SK-N-SH treated with all-trans-retinoic acid at 6 μM for 48 hours (cell line): ENCODE results near the gene MYBPC1.

Experiments
- ATAC-seq: fragments of 200-7000 bp; cut with Tn5 transposase; 3 replicates; pipeline ENCODE4 v1.9.1; 2020; ENCODE audit warnings: mild to moderate bottlenecking, moderate library complexity
- ARNTL ChIP-seq: fragments of 450-650 bp; formaldehyde crosslinking; IDR thresholded peaks from 2 replicates; pipeline ENCODE4 v1.5.0; 2020; ENCODE audit warnings: low read depth, mild to moderate bottlenecking, moderate library complexity, borderline replicate concordance
- BACH2 ChIP-seq: fragments of 250-450 bp; sonication (Bioruptor Pico); IDR thresholded peaks from 2 replicates; pipeline ENCODE4 v1.9.0; 2021; ENCODE audit warnings: mild to moderate bottlenecking, borderline replicate concordance
- CSDC2 ChIP-seq: fragments of 250-450 bp; sonication (Bioruptor Pico); IDR thresholded peaks from 2 replicates; pipeline ENCODE4 v1.5.0; 2020; ENCODE audit warnings: mild to moderate bottlenecking, moderate library complexity
- GLIS3 ChIP-seq: fragments of 250-450 bp; sonication (Bioruptor Pico); IDR thresholded peaks from 2 replicates; pipeline ENCODE4 v1.5.0; 2020; ENCODE audit warnings: mild to moderate bottlenecking, moderate library complexity
- ISL1 ChIP-seq: fragments of 250-450 bp; sonication (Bioruptor Pico); IDR thresholded peaks from 2 replicates; pipeline ENCODE4 v2.1.2; 2022; ENCODE audit warnings: mild to moderate bottlenecking, moderate library complexity
- OSR1 ChIP-seq: fragments of 250-450 bp; sonication (Bioruptor Pico); IDR thresholded peaks from 2 replicates; pipeline ENCODE4 v1.8.0; 2022; ENCODE audit warnings: moderate library complexity, mild to moderate bottlenecking, inconsistent platforms
- PPARA ChIP-seq: fragments of 250-450 bp; sonication (Bioruptor Pico); IDR thresholded peaks from 2 replicates; pipeline ENCODE4 v1.5.0; 2020; ENCODE audit warnings: mild to moderate bottlenecking, borderline replicate concordance
- SNAI2 ChIP-seq: fragments of 250-450 bp; sonication (Bioruptor Pico); IDR thresholded peaks from 2 replicates; pipeline ENCODE4 v1.5.0; 2020; ENCODE audit warnings: mild to moderate bottlenecking, moderate library complexity
- TCF4 ChIP-seq: fragments of 250-450 bp; sonication (Bioruptor Pico); IDR thresholded peaks from 2 replicates; pipeline ENCODE4 v1.8.0; 2021; ENCODE audit warnings: mild to moderate bottlenecking, moderate library complexity, borderline replicate concordance
- TOX ChIP-seq: fragments of 250-450 bp; sonication (Bioruptor Pico); IDR thresholded peaks from 2 replicates; pipeline ENCODE4 v1.8.0; 2021; ENCODE audit warnings: mild to moderate bottlenecking, moderate library complexity, borderline replicate concordance
- ZC3H10 ChIP-seq: fragments of 250-450 bp; sonication (Bioruptor Pico); IDR thresholded peaks from 2 replicates; pipeline ENCODE4 v1.5.1; 2021; ENCODE audit warnings: mild to moderate bottlenecking, moderate library complexity
- ZFP3 ChIP-seq: fragments of 250-450 bp; sonication (Bioruptor Pico); IDR thresholded peaks from 2 replicates; pipeline ENCODE4 v1.5.0; 2020; ENCODE audit warnings: mild to moderate bottlenecking, moderate library complexity
- ZFP30 ChIP-seq: fragments of 450-650 bp; formaldehyde crosslinking; IDR thresholded peaks from 2 replicates; pipeline ENCODE4 v1.5.0; 2022; ENCODE audit warnings: mild to moderate bottlenecking, moderate library complexity
- ZNF565 ChIP-seq: fragments of 450-650 bp; formaldehyde crosslinking; conservative IDR thresholded peaks from 2 replicates; pipeline ENCODE4 v1.5.0; 2020; ENCODE audit warnings: low read depth, mild to moderate bottlenecking, moderate library complexity
- ZNF70 ChIP-seq: fragments of 450-650 bp; formaldehyde crosslinking; IDR thresholded peaks from 2 replicates; pipeline ENCODE4 v1.5.0; 2020; ENCODE audit warnings: mild to moderate bottlenecking, moderate library complexity
- ZNF8 ChIP-seq: fragments of 450-650 bp; formaldehyde crosslinking; IDR thresholded peaks from 2 replicates; pipeline ENCODE4 v1.5.0; 2020; ENCODE audit warnings: mild to moderate bottlenecking, moderate library complexity
- TF ChIP-seq, protein P1 (sequence below): fragments of 250-450 bp; sonication (Bioruptor Pico); IDR thresholded peaks from 2 replicates; pipeline ENCODE4 v1.8.0; 2021; ENCODE audit warnings: low read depth, mild to moderate bottlenecking, moderate library complexity, borderline replicate concordance
- TF ChIP-seq, protein P2 (sequence below): fragments of 250-450 bp; sonication (Bioruptor Pico); IDR thresholded peaks from 2 replicates; pipeline ENCODE4 v1.5.0; 2020; ENCODE audit warnings: mild to moderate bottlenecking, moderate library complexity
- TF ChIP-seq, protein P3 (sequence below): fragments of 250-450 bp; sonication (Bioruptor Pico); IDR thresholded peaks from 2 replicates; pipeline ENCODE4 v1.5.1; 2020; ENCODE audit warnings: low read depth, mild to moderate bottlenecking, moderate library complexity
- TF ChIP-seq, protein P4 (sequence below): fragments of 250-450 bp; sonication (Bioruptor Pico); IDR thresholded peaks from 2 replicates; pipeline ENCODE4 v1.5.1; 2021; ENCODE audit warnings: mild to moderate bottlenecking, moderate library complexity
- TF ChIP-seq, protein P5 (sequence below): fragments of 250-450 bp; sonication (Bioruptor Pico); IDR thresholded peaks from 2 replicates; pipeline ENCODE4 v1.8.0; 2020; ENCODE audit warnings: mild to moderate bottlenecking, moderate library complexity, borderline replicate concordance

Gene MYBPC1

DNA sequence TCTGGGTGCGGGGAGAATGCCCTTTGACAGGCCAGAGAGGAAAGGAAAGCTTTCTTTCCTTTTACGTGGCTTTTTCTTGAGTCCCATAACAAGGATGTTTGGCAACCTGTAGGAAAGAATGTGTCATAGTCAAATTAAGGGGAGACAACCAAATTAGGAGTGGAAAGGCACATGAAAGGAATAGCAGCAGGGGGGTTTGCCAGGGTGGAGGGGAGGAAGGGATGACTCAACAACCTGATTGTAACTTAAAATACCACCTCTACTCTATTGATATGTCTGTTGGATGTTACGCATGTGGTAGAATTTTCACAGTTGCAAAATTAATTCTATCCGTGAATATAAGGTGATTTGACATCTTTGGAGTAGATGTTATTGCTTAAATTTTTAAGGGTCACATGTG, 28.5 kb upstream of the MYBPC1 start (continued):
- TF ChIP-seq, protein P1, sequence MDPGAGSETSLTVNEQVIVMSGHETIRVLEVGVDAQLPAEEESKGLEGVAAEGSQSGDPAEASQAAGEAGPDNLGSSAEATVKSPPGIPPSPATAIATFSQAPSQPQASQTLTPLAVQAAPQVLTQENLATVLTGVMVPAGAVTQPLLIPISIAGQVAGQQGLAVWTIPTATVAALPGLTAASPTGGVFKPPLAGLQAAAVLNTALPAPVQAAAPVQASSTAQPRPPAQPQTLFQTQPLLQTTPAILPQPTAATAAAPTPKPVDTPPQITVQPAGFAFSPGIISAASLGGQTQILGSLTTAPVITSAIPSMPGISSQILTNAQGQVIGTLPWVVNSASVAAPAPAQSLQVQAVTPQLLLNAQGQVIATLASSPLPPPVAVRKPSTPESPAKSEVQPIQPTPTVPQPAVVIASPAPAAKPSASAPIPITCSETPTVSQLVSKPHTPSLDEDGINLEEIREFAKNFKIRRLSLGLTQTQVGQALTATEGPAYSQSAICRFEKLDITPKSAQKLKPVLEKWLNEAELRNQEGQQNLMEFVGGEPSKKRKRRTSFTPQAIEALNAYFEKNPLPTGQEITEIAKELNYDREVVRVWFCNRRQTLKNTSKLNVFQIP (CRISPR knock-in tag), result no peak
- no peak for TF ChIP-seq TOX (CRISPR knock-in tag)
- no peak for TF ChIP-seq PPARA (CRISPR knock-in tag)
- no peak for TF ChIP-seq ZNF8 (CRISPR knock-in tag)
- no peak for TF ChIP-seq ARNTL (CRISPR knock-in tag)
- TF ChIP-seq GLIS3, result no peak
- TF ChIP-seq ISL1 (CRISPR knock-in tag), result no peak
- TF ChIP-seq, protein P2, sequence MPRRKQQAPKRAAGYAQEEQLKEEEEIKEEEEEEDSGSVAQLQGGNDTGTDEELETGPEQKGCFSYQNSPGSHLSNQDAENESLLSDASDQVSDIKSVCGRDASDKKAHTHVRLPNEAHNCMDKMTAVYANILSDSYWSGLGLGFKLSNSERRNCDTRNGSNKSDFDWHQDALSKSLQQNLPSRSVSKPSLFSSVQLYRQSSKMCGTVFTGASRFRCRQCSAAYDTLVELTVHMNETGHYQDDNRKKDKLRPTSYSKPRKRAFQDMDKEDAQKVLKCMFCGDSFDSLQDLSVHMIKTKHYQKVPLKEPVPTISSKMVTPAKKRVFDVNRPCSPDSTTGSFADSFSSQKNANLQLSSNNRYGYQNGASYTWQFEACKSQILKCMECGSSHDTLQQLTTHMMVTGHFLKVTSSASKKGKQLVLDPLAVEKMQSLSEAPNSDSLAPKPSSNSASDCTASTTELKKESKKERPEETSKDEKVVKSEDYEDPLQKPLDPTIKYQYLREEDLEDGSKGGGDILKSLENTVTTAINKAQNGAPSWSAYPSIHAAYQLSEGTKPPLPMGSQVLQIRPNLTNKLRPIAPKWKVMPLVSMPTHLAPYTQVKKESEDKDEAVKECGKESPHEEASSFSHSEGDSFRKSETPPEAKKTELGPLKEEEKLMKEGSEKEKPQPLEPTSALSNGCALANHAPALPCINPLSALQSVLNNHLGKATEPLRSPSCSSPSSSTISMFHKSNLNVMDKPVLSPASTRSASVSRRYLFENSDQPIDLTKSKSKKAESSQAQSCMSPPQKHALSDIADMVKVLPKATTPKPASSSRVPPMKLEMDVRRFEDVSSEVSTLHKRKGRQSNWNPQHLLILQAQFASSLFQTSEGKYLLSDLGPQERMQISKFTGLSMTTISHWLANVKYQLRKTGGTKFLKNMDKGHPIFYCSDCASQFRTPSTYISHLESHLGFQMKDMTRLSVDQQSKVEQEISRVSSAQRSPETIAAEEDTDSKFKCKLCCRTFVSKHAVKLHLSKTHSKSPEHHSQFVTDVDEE, result no peak
- no peak for TF ChIP-seq BACH2 (CRISPR knock-in tag)
- TF ChIP-seq ZC3H10 (CRISPR knock-in tag), result no peak

DNA sequence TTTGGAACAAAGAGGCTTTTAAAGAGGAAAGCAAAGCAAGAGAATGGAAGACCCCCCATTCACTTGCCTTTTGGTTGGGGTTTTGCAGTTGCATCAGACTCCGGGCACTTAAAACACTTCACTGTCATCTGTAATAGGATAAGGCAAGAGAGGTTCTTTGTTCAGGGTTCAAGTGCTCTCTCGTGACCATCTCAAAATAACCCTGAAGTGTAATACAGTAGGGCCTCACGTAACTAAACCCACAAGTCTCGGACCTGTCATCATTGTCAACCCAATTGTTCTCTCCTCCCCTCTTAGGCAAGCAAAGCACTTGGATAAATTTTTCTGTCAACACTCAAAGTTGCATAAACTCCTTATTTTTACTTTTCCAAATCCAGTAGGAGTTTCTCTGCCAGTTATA, 26.9 kb upstream of the MYBPC1 start:
- ATAC-seq, result no peak
- TF ChIP-seq, protein P3, sequence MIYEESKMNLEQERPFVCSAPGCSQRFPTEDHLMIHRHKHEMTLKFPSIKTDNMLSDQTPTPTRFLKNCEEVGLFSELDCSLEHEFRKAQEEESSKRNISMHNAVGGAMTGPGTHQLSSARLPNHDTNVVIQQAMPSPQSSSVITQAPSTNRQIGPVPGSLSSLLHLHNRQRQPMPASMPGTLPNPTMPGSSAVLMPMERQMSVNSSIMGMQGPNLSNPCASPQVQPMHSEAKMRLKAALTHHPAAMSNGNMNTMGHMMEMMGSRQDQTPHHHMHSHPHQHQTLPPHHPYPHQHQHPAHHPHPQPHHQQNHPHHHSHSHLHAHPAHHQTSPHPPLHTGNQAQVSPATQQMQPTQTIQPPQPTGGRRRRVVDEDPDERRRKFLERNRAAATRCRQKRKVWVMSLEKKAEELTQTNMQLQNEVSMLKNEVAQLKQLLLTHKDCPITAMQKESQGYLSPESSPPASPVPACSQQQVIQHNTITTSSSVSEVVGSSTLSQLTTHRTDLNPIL (CRISPR knock-in tag), result no peak

DNA sequence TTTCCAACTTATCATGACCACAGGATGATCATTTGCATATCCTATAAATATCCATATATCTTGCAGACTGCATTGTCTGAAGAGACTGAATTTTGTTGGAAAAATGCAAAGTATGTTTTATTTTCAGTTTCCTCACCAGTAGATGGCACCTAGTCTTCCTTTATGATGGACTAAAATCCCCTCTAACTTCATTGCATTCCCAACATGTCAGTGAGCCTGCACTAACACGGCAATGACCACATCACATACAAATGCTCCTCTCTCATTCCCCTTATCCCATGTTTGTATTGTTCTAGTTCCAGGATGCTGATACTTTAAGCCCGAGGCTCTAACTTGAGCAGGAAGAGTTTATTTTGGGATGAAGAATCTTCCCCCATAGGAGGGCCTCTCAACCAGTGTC, 24.7 kb upstream of the MYBPC1 start:
- ATAC-seq, result peak; percentile 74
- TF ChIP-seq ISL1 (CRISPR knock-in tag), result no peak
- TF ChIP-seq, protein P3 (CRISPR knock-in tag), result no peak
- TF ChIP-seq, all 23 proteins: peak for 0

DNA sequence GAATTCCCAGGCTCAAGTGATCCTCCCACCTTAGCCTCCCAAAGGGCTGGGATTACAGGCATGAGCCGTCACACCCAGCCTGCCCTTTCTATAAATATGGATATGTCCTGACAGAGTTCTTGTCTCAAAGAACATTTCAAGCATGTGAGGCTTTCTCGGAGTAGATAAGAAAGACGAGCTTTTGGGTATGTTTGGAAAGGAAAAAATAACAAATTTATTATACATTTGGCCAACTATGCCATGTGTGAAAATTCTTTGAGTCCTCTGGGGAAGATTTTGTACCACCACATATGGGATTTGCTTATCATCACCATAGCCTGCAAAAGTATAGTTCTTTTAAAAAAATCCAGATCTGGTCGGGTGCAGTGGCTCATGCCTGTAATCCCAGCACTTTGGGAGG, 23.7 kb upstream of the MYBPC1 start:
- ATAC-seq, result no peak
- TF ChIP-seq ZNF70 (CRISPR knock-in tag) (no peak), ZNF8 (CRISPR knock-in tag) (no peak), ZFP3 (CRISPR knock-in tag) (no peak), ZFP30 (no peak), BACH2 (CRISPR knock-in tag) (no peak), PPARA (CRISPR knock-in tag) (no peak), ISL1 (CRISPR knock-in tag) (no peak), ZNF565 (CRISPR knock-in tag) (no peak), SNAI2 (CRISPR knock-in tag) (no peak), OSR1 (CRISPR knock-in tag) (no peak), TCF4 (CRISPR knock-in tag) (no peak), GLIS3 (no peak), ARNTL (CRISPR knock-in tag) (no peak), CSDC2 (CRISPR knock-in tag) (no peak)
- TF ChIP-seq, protein P3 (CRISPR knock-in tag), result no peak
- TF ChIP-seq, protein P4, sequence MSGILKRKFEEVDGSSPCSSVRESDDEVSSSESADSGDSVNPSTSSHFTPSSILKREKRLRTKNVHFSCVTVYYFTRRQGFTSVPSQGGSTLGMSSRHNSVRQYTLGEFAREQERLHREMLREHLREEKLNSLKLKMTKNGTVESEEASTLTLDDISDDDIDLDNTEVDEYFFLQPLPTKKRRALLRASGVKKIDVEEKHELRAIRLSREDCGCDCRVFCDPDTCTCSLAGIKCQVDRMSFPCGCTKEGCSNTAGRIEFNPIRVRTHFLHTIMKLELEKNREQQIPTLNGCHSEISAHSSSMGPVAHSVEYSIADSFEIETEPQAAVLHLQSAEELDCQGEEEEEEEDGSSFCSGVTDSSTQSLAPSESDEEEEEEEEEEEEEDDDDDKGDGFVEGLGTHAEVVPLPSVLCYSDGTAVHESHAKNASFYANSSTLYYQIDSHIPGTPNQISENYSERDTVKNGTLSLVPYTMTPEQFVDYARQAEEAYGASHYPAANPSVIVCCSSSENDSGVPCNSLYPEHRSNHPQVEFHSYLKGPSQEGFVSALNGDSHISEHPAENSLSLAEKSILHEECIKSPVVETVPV (CRISPR knock-in tag), result no peak
- TF ChIP-seq, protein P2, result no peak
- TF ChIP-seq, protein P5, sequence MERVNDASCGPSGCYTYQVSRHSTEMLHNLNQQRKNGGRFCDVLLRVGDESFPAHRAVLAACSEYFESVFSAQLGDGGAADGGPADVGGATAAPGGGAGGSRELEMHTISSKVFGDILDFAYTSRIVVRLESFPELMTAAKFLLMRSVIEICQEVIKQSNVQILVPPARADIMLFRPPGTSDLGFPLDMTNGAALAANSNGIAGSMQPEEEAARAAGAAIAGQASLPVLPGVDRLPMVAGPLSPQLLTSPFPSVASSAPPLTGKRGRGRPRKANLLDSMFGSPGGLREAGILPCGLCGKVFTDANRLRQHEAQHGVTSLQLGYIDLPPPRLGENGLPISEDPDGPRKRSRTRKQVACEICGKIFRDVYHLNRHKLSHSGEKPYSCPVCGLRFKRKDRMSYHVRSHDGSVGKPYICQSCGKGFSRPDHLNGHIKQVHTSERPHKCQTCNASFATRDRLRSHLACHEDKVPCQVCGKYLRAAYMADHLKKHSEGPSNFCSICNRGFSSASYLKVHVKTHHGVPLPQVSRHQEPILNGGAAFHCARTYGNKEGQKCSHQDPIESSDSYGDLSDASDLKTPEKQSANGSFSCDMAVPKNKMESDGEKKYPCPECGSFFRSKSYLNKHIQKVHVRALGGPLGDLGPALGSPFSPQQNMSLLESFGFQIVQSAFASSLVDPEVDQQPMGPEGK (CRISPR knock-in tag), result no peak
